ENCODE data around the gene MACROD2. TPM values are rescaled to one million over a fixed set of nuclear protein-coding genes. Genes with fewer than 3 reads are reported as not detected.

MACROD2 gene
- polyA plus RNA-seq, 2 of the 4 experiments (the other 2 are of a cell fraction) = 0.96 to 1.3 TPM

- FAIRE-seq = peak; percentile 23
These were observed 1760.9 kb downstream of the MACROD2 start for GRCh38 chr20:15756002-15756753.

GRCh38 chr20:15756754-15757115 is 1761.4 kb downstream of the MACROD2 start:
- WGBS (ENCODE audit: missing lambda C conversion rate) = 23% methylated on average over 2 of the region's 2 CpGs
- no peak for FAIRE-seq
- Histone ChIP-seq H3K9me3 (no peaks in the 10 kb centered on the region; the same call in 2 of the 3 replicates), H3K4me3 (no peak overlapping the region), H3K4me2 (no peak overlapping the region), H3K27ac (no peak overlapping the region), H3K4me1 (no peaks in the 10 kb centered on the region)
- ChIA-PET POLR2A (no interaction called here), CTCF (interaction anchor here (0.6 kb wide), 1 partner anchor 320 kb away, joined by 3 read pairs; no protein-coding TSS in a partner anchor)
- no peak for ATAC-seq
- DNase-seq (ENCODE audit: low read depth in 1 of 2, low spot score in 1 of 2) = no peak
- TF ChIP-seq RAD21 (conservative IDR thresholded peaks at IDR 0.05 in 1 of 2, IDR thresholded peaks at IDR 0.05 in 1 of 2) = no peak
- TF ChIP-seq POLR2A (IDR thresholded peaks at IDR 0.05; ENCODE audit: low read length) = no peak
- TF ChIP-seq TFCP2L1 (CRISPR knock-in tag; IDR thresholded peaks at IDR 0.05) = no peak
- TF ChIP-seq HDAC2 (IDR thresholded peaks at IDR 0.05) = no peak
- TF ChIP-seq BCL3 (IDR thresholded peaks at IDR 0.05) = no peak
- TF ChIP-seq ZFP36 (IDR thresholded peaks at IDR 0.05; ENCODE audit: borderline replicate concordance, partially characterized antibody) = no peak
- TF ChIP-seq CTCF (IDR thresholded peaks at IDR 0.05) = no peak
- TF ChIP-seq KDM1A (IDR thresholded peaks at IDR 0.05; ENCODE audit: low read depth) = no peak
- TF ChIP-seq CBX2 (IDR thresholded peaks at IDR 0.05; ENCODE audit: borderline replicate concordance, low read depth) = no peak
- TF ChIP-seq ZC3H11A (IDR thresholded peaks at IDR 0.05) = no peak
- TF ChIP-seq HEYL (CRISPR knock-in tag; IDR thresholded peaks at IDR 0.05) = no peak

More at GRCh38 chr20:15756002-15756753, 1760.9 kb downstream of the MACROD2 start:
- no peak overlapping the region for H3K4me3 ChIP-seq
- no peak for DNase-seq (ENCODE audit: low read depth in 1 of 2, low spot score in 1 of 2)
- no peak for ATAC-seq
- no peak overlapping the region for H3K4me2 ChIP-seq
- H3K27ac ChIP-seq = no peak overlapping the region
- ChIA-PET POLR2A (no interaction called here), CTCF (no interaction called here)
- TF ChIP-seq JUNB (IDR thresholded peaks at IDR 0.05) = no peak
- no peak for TF ChIP-seq SREBF2 (IDR thresholded peaks at IDR 0.05)
- no peak for TF ChIP-seq EHMT2 (IDR thresholded peaks at IDR 0.05; ENCODE audit: low read depth)
- no peak for TF ChIP-seq RFX5 (IDR thresholded peaks at IDR 0.05)
- no peak for TF ChIP-seq PBX3 (IDR thresholded peaks at IDR 0.05)
- no peak for TF ChIP-seq FOSB (CRISPR knock-in tag; IDR thresholded peaks at IDR 0.05)
- TF ChIP-seq MAX (IDR thresholded peaks at IDR 0.05) = no peak
- TF ChIP-seq KDM5A (IDR thresholded peaks at IDR 0.05) = no peak
- no peak for TF ChIP-seq TP53 (CRISPR knock-in tag; IDR thresholded peaks at IDR 0.05)
- 29% methylated on average over 3 of the region's 3 CpGs for WGBS (ENCODE audit: missing lambda C conversion rate)
- no peaks in the 10 kb centered on the region for H3K4me1 ChIP-seq
- H3K9me3 ChIP-seq = no peaks in the 10 kb centered on the region; the same call in 2 of the 3 replicates

- TF ChIP-seq FOSB (CRISPR knock-in tag; IDR thresholded peaks at IDR 0.05) (no peak), ZC3H11A (IDR thresholded peaks at IDR 0.05) (no peak), RAD21 (conservative IDR thresholded peaks at IDR 0.05 in 1 of 2, IDR thresholded peaks at IDR 0.05 in 1 of 2) (peak in 1 of 2 experiments; percentile 10; a peak in 1 of 5 replicates)
- Histone ChIP-seq H3K9me3 (peaks cover 3% of the 10 kb centered on the region; the same call in 1 of the 3 replicates), H3K27ac (no peak overlapping the region), H3K4me3 (no peak overlapping the region), H3K4me1 (no peaks in the 10 kb centered on the region), H3K4me2 (no peak overlapping the region)
- WGBS (ENCODE audit: missing lambda C conversion rate) = 52% methylated on average over 6 of the region's 6 CpGs
- peak in 1 of 2 experiments; percentile 4 for DNase-seq (ENCODE audit: low read depth in 1 of 2, low spot score in 1 of 2)
- POLR2A ChIA-PET = no interaction called here
- CTCF ChIA-PET = no interaction called here
- no peak for ATAC-seq
- no peak for FAIRE-seq
These were observed 1764.3 kb downstream of the MACROD2 start for GRCh38 chr20:15759594-15759993.

Data from A549 (cell line).